Smooth muscle cell (in vitro differentiated cells): ENCODE measurements around the gene CACNG7. TPM values are rescaled to one million over a fixed set of nuclear protein-coding genes. Genes with fewer than 3 reads are reported as not detected.

Experiments used
- DNase-seq: peaks from one replicate; lab custom pipeline; 2025; ENCODE audit not compliant: unreplicated experiment; lab: John Stamatoyannopoulos, UW
- H2AFZ ChIP-seq: fragments of 200-600 bp; sonication (generic); 2 replicates; pipeline ENCODE4 v1.6.0; 2016; ENCODE audit warnings: antibody characterized with exemption, low read depth, mild to moderate bottlenecking
- H3F3A ChIP-seq: fragments of 200-600 bp; sonication (generic); 2 replicates; pipeline ENCODE4 v1.6.0; 2017; ENCODE audit warnings: antibody characterized with exemption, low read depth
- H3K27ac ChIP-seq: fragments of 200-600 bp; sonication (generic); 2 replicates; pipeline ENCODE4 v1.5.1; 2016; ENCODE audit warnings: low read depth, mild to moderate bottlenecking
- H3K27me3 ChIP-seq: fragments of 200-600 bp; sonication (generic); 2 replicates; pipeline ENCODE4 v1.6.1; 2016; ENCODE audit warnings: low read depth, mild to moderate bottlenecking
- H3K36me3 ChIP-seq: fragments of 200-600 bp; sonication (generic); 2 replicates; pipeline ENCODE4 v1.5.1; 2016; ENCODE audit warnings: low read depth
- H3K4me1 ChIP-seq: fragments of 200-600 bp; sonication (generic); 2 replicates; pipeline ENCODE4 v1.5.1; 2016; ENCODE audit warnings: low read depth
- H3K4me2 ChIP-seq: fragments of 200-600 bp; sonication (generic); 2 replicates; pipeline ENCODE4 v1.6.0; 2016; ENCODE audit warnings: mild to moderate bottlenecking
- H3K4me3 ChIP-seq: fragments of 200-600 bp; sonication (generic); 2 replicates; pipeline ENCODE4 v1.5.1; 2016; ENCODE audit warnings: mild to moderate bottlenecking
- H3K79me2 ChIP-seq: fragments of 200-600 bp; sonication (generic); 2 replicates; pipeline ENCODE4 v1.6.0; 2016; ENCODE audit warnings: low read depth, mild to moderate bottlenecking
- H3K9ac ChIP-seq: fragments of 200-600 bp; sonication (generic); 2 replicates; pipeline ENCODE4 v1.6.0; 2016; ENCODE audit warnings: low read depth
- H3K9me3 ChIP-seq: fragments of 200-600 bp; sonication (generic); replicated peaks from 2 replicates; pipeline ENCODE4 v1.5.1; 2016; ENCODE audit warnings: low read depth
- H4K20me1 ChIP-seq: fragments of 200-600 bp; sonication (generic); 2 replicates; pipeline ENCODE4 v1.6.0; 2016; ENCODE audit warnings: low read depth
- CTCF ChIP-seq: fragments of 200-600 bp; sonication (generic); IDR thresholded peaks from 2 replicates; pipeline ENCODE4 v1.5.1; 2017; ENCODE audit warnings: borderline replicate concordance, mild to moderate bottlenecking, antibody characterized with exemption; ENCODE audit not compliant: insufficient read depth, poor library complexity, severe bottlenecking
- WGBS: methylation state at CpG from one replicate; pipeline ENCODE4 v1.1.7; 2016; ENCODE audit warnings: low lambda C conversion rate; 5-methylcytosine and 5-hydroxymethylcytosine counted together
- polyA plus RNA-seq: library from polyadenylated mRNA; unstranded; fragments of >200 nt; fragmentation: Nextera tagmentation; extraction: Ambion mirVana; gene quantifications from 2 replicates; pipeline ENCODE4 v1.2.1, GENCODE V29; 2016
- total RNA-seq: library from RNA; depleted of rRNA; stranded (reverse); fragments of >200 nt; gene quantifications from 2 replicates; pipeline ENCODE4 v1.2.3, GENCODE V29; 2014

Gene CACNG7
- total and polyA plus RNA-seq, 2 experiments from 2014 or later: 1.3 to 6.1 TPM

- Histone ChIP-seq H2AFZ (no peak overlapping the region), H3K27me3 (peaks cover 91% of the 10 kb centered on the region), H3F3A (no peaks in the 10 kb centered on the region), H4K20me1 (no peaks in the 10 kb centered on the region), H3K4me1 (peaks cover 16% of the 10 kb centered on the region), H3K27ac (no peak overlapping the region), H3K36me3 (no peaks in the 10 kb centered on the region), H3K9me3 (no peaks in the 10 kb centered on the region), H3K79me2 (no peaks in the 10 kb centered on the region), H3K4me3 (no peak overlapping the region), H3K4me2 (no peak overlapping the region), H3K9ac (no peak overlapping the region)
- no peak for TF ChIP-seq CTCF
- DNase-seq: no peak
- WGBS: 20% methylated on average over 8 of the region's 8 CpGs
Measured at GRCh38 chr19:53960886-53961285, 51.8 kb downstream of the CACNG7 start.

- H4K20me1 ChIP-seq: no peaks in the 10 kb centered on the region
- H3K4me2 ChIP-seq: peak overlapping the region; percentile 80
- H3K27ac ChIP-seq: no peak overlapping the region
- no peak for DNase-seq
- peaks cover 82% of the 10 kb centered on the region for H3K27me3 ChIP-seq
- no peaks in the 10 kb centered on the region for H3K79me2 ChIP-seq
- peaks cover 16% of the 10 kb centered on the region for H3K4me1 ChIP-seq
- WGBS: 4% methylated on average over 19 of the region's 32 CpGs
- no peak for TF ChIP-seq CTCF
- no peaks in the 10 kb centered on the region for H3K9me3 ChIP-seq
- H3K36me3 ChIP-seq: no peaks in the 10 kb centered on the region
- no peaks in the 10 kb centered on the region for H3F3A ChIP-seq
- peak overlapping the region; percentile 37 for H2AFZ ChIP-seq
- peak overlapping the region; percentile 30 for H3K4me3 ChIP-seq
- no peak overlapping the region for H3K9ac ChIP-seq
Measured at GRCh38 chr19:53961523-53962356, 52.7 kb downstream of the CACNG7 start.

- peaks cover 16% of the 10 kb centered on the region for H3K4me1 ChIP-seq
- H3K4me3 ChIP-seq: peak within 1 kb of the TSS; percentile 30
- DNase-seq: no peak
- no peaks in the 10 kb centered on the region for H4K20me1 ChIP-seq
- no peak within 1 kb of the TSS for H3K9ac ChIP-seq
- no peak within 1 kb of the TSS for H3K27ac ChIP-seq
- 1% methylated on average over 40 of the region's 55 CpGs for WGBS
- H2AFZ ChIP-seq: peak within 1 kb of the TSS; percentile 37
- no peaks in the 10 kb centered on the region for H3K79me2 ChIP-seq
- TF ChIP-seq CTCF: no peak
- peak within 1 kb of the TSS; percentile 80 for H3K4me2 ChIP-seq
- no peaks in the 10 kb centered on the region for H3K9me3 ChIP-seq
- no peaks in the 10 kb centered on the region for H3F3A ChIP-seq
- no peaks in the 10 kb centered on the region for H3K36me3 ChIP-seq
- H3K27me3 ChIP-seq: peaks cover 70% of the 10 kb centered on the region
Measured at GRCh38 chr19:53962887-53963431, 53.9 kb downstream of the CACNG7 start, which contains the start of gene CACNG8. TSS of gene CACNG8 (plus strand) at chr19:53962937.
